ENCODE data around the gene PMPCA.

Gene PMPCA

GRCh38 chr9:136410500-136411287 lies at the start of gene PMPCA, which contains the start of gene ENTR1:
Gene PMPCA (plus strand): TSS chr9:136410658. CDS start chr9:136410669, 11 bp downstream.
Gene ENTR1 (minus strand): TSS chr9:136410614. CDS start chr9:136410397, 217 bp downstream.
- DNase-seq (ENCODE audit: low read depth), result peak; percentile 95

GRCh38 chr9:136361047-136361753 lies 49.3 kb upstream of the PMPCA start:
- DNase-seq (ENCODE audit: low read depth), result no peak

- DNase-seq (ENCODE audit: low read depth), result no peak
Measured at GRCh38 chr9:136361754-136362449, 48.6 kb upstream of the PMPCA start.

GRCh38 chr9:136362450-136362784 lies 48.0 kb upstream of the PMPCA start:
- DNase-seq (ENCODE audit: low read depth), result no peak

- DNase-seq (ENCODE audit: low read depth), result peak; percentile 93
Measured at GRCh38 chr9:136363106-136363948, 47.1 kb upstream of the PMPCA start, which contains the start of gene DNLZ. Gene DNLZ (minus strand): TSS chr9:136363744. CDS start chr9:136363714, 30 bp downstream.

- DNase-seq (ENCODE audit: low read depth), result no peak
Measured at GRCh38 chr9:136363949-136364748, 46.3 kb upstream of the PMPCA start.

- DNase-seq (ENCODE audit: low read depth), result no peak
Measured at GRCh38 chr9:136364942-136365774, 45.3 kb upstream of the PMPCA start.

- DNase-seq (ENCODE audit: low read depth), result no peak
Measured at GRCh38 chr9:136365775-136366222, 44.7 kb upstream of the PMPCA start.

- no peak for DNase-seq (ENCODE audit: low read depth)
Measured at GRCh38 chr9:136366826-136367225, 43.6 kb upstream of the PMPCA start.

GRCh38 chr9:136367296-136368145 lies 42.9 kb upstream of the PMPCA start:
- no peak for DNase-seq (ENCODE audit: low read depth)

- no peak for DNase-seq (ENCODE audit: low read depth)
Measured at GRCh38 chr9:136368190-136368589, 42.3 kb upstream of the PMPCA start.

GRCh38 chr9:136370037-136370436 lies 40.4 kb upstream of the PMPCA start:
- DNase-seq (ENCODE audit: low read depth), result no peak

- no peak for DNase-seq (ENCODE audit: low read depth)
Measured at GRCh38 chr9:136370687-136371532, 39.5 kb upstream of the PMPCA start.

- DNase-seq (ENCODE audit: low read depth), result no peak
Measured at GRCh38 chr9:136371533-136371880, 39.0 kb upstream of the PMPCA start.

- DNase-seq (ENCODE audit: low read depth), result no peak
Measured at GRCh38 chr9:136372006-136372405, 38.5 kb upstream of the PMPCA start.

- DNase-seq (ENCODE audit: low read depth), result no peak
Measured at GRCh38 chr9:136372561-136373299, 37.7 kb upstream of the PMPCA start.
